Transverse colon (tissue), 3 donors: ENCODE measurements around the gene GPAT3.

Experiments used
- EP300 ChIP-seq: sonication (generic); formaldehyde crosslinking; IDR thresholded peaks from one replicate; pipeline ENCODE4 v1.6.1; 2017; ENCODE audit warnings: antibody characterized with exemption, low read depth
- POLR2A ChIP-seq: fragments of 450-650 bp; IDR thresholded peaks from one replicate; pipeline ENCODE4 v1.6.1; 2016; ENCODE audit warnings: antibody characterized with exemption, mild to moderate bottlenecking, moderate library complexity
- TF ChIP-seq, protein P1 (sequence below), 5 experiments: fragments of 200-600 bp in 3 of 5; fragments of 450-650 bp in 2 of 5; sonication (generic) in 3 of 5; IDR thresholded peaks; 1 replicate in 2 of 5; 2 replicates in 3 of 5; pipeline ENCODE4 v1.5.1; 2016 to 2017; ENCODE audit warnings: antibody characterized with exemption in 5 of 5, inconsistent platforms in 3 of 5, mild to moderate bottlenecking in 2 of 5, moderate library complexity in 1 of 5

DNA sequence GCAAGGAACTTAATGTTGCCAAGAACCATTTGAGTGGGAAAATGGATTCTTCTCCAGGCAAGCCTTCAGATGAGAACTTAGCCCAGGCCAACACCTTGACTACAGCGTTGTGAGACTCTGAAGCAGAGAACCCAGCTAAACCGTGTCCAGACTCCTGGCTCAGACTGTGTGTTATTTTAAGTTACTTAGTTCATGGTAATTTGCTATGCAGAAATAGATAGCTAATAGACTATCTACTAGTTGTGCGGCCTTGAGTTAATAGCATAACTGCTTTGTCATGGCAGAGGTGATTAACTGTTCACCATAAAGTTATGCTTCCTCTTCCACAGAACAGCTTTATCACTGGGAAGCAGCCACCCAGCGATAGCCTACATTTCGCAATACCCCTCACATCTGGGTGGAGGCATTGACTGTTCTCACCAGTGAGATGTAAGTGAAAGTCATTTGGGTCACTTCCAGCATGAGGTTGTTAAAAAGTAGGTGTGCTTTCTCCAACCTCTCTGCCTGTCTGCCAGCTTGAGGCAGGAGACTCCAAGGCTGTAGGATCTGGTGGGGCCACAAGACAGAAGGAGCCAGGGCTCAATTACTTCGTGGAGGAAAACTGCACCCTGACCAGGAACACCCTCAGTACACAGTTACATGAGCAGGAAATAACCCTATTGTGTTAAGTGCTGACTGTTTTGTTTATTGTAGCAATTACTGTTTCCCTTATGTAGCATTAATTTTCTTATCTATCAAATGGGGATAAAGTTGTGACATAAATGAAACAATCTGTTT is 94.2 kb downstream of the GPAT3 start:
- TF ChIP-seq, protein P1, sequence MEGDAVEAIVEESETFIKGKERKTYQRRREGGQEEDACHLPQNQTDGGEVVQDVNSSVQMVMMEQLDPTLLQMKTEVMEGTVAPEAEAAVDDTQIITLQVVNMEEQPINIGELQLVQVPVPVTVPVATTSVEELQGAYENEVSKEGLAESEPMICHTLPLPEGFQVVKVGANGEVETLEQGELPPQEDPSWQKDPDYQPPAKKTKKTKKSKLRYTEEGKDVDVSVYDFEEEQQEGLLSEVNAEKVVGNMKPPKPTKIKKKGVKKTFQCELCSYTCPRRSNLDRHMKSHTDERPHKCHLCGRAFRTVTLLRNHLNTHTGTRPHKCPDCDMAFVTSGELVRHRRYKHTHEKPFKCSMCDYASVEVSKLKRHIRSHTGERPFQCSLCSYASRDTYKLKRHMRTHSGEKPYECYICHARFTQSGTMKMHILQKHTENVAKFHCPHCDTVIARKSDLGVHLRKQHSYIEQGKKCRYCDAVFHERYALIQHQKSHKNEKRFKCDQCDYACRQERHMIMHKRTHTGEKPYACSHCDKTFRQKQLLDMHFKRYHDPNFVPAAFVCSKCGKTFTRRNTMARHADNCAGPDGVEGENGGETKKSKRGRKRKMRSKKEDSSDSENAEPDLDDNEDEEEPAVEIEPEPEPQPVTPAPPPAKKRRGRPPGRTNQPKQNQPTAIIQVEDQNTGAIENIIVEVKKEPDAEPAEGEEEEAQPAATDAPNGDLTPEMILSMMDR (IDR thresholded peaks at IDR 0.05) = no peak
- TF ChIP-seq EP300 (no peak), POLR2A (no peak)
